Measurements from ENCODE around the gene RPUSD1.
A peak's percentile ranks its signal among the peaks of the same experiment; 100 is the strongest.

RPUSD1 gene

GRCh38 chr16:797686-798085, 9.5 kb upstream of the RPUSD1 start:
- DNase-seq, result no peak

- DNase-seq, result peak; percentile 66
Measured at GRCh38 chr16:797120-797420, 8.9 kb upstream of the RPUSD1 start.

- no peak for DNase-seq
Measured at GRCh38 chr16:796296-797119, 8.3 kb upstream of the RPUSD1 start.

GRCh38 chr16:795580-796229, 7.5 kb upstream of the RPUSD1 start:
- DNase-seq, result no peak

GRCh38 chr16:794853-795466, 6.8 kb upstream of the RPUSD1 start:
- no peak for DNase-seq

- no peak for DNase-seq
Measured at GRCh38 chr16:794091-794822, 6.1 kb upstream of the RPUSD1 start.

DNA sequence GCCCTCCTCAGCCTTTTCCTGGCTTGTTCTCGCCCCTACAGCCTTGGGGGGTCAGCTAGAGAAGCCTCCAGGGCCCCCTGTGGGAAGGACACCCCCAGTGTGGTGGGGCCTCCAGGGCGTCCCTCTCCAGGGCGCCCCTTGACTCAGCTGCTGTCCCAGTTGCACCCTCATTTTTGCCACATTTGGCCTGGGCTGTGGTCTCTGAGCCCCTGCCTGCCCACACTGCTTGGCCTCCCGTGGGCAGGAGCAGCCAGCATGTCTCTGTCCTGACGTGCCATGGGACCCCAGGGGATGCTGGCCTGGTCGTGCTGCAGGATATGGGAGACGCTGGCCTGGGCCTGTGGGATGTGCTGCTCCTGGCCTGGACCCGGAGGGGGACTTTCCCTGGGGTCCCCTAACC, 5.2 kb upstream of the RPUSD1 start:
- DNase-seq, result no peak

GRCh38 chr16:792221-792995, 4.2 kb upstream of the RPUSD1 start:
- DNase-seq, result no peak

DNA sequence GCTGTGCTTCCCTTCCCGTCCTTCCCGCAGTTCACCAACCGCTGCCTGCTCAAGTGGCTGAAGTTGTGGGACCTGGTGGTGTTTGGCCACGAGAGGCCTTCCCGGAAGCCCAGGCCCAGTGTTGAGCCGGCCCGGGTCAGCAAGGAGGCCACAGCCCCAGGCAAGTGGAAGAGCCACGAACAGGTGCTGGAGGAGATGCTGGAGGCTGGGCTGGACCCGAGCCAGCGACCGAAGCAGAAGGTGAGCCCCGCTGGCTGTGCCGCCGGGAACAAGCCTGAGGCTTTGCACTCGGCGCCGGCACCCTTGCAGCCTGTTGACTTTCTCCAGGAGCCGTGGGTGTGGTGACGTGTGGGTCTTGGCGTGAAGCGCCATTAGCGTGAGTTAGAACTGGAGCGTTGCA, 3.0 kb upstream of the RPUSD1 start:
- DNase-seq, result no peak

DNA sequence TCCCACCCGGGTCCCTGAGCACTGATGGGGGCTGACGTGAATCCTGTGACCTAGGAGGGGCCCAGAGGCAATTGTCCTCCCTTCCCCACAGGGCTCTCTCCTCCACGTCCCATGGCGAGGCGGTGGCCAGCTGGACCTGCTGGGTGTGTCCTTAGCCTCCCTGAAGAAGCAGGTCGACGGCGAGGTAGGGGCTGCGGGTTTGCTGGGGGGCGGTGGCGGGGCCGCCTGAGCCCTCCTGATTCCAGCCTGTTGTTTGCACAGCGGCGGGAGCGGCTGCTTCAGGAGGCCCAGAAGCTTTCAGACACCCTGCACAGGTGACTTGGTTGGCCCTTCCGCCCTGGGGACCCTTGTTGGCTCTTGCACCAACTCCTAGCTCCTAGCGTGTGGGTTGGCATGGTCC, 1.9 kb upstream of the RPUSD1 start:
- DNase-seq, result no peak

GRCh38 chr16:789191-789850, 1.1 kb upstream of the RPUSD1 start:
- no peak for DNase-seq

DNA sequence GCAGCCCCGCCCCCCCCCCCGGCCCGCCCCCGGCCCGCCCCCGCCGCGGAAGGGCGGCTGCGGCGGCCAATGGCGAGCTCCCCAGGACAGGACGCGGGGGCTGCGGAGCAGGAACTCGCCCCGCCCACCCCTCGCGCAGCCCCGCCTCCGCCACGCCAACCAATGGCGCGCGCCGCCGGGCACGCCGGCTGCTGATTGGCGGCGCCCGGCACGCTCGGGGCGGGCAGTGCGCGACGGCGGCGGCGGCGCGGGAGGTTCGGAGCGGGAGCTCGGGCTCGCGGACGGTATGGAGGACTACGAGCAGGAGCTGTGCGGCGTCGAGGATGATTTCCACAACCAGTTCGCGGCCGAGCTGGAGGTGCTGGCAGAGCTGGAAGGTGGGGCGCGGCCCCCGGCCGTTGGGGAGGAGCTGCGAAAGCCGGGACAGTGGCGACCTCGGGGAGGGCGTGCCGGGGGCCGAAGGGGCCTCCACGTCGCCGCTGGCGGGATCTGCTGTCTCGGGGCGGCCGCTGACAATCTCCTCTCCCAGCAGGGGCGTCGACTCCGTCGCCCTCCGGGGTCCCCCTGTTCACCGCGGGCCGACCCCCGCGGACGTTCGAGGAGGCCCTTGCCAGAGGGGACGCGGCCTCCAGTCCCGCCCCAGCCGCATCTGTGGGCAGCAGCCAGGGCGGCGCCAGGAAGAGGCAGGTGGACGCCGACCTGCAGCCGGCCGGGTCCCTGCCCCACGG, 382 bp upstream of the RPUSD1 start, which contains the start of gene CHTF18:
TSS of gene CHTF18 (plus strand) at position 222 of the 728 bp plus-strand sequence. CDS start at position 287, 65 bp downstream.
- peak; percentile 93 for DNase-seq

DNA sequence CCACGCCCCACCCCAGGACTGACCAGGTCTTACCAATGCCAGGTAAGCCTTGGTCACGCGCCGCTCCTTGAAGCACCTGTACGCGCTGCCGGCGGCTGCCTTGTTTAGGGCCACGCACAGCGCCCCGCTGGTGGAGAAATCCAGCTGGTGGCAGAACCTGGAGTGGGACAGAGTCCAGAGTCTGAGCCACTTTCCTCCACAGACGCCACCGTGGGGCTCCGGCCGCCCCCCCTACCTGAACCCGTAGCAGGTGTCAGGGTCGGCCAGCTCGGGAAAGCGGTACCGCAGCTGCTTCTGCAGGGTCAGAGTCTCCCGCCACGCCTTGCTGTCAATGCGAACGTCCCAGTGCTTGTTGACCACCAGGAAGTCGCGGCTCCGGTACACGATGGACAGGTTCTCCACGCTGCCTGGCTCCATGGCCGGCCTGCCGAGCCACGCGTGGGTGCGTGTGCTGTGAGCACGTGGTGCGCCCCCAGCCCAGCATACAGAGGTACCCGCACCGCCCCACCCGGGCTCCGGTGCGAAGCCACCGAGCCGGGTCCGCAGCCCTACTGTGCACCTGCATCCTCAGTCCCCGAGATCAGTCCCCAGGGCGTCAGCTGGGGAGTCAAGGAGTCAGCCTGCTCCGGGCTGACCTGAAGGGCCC, 737 bp downstream of the RPUSD1 start:
- no peak for DNase-seq

GRCh38 chr16:785563-786535, 2.3 kb downstream of the RPUSD1 start:
- peak; percentile 91 for DNase-seq

- DNase-seq, result no peak
Measured at GRCh38 chr16:784431-784830, 3.8 kb downstream of the RPUSD1 start.

DNA sequence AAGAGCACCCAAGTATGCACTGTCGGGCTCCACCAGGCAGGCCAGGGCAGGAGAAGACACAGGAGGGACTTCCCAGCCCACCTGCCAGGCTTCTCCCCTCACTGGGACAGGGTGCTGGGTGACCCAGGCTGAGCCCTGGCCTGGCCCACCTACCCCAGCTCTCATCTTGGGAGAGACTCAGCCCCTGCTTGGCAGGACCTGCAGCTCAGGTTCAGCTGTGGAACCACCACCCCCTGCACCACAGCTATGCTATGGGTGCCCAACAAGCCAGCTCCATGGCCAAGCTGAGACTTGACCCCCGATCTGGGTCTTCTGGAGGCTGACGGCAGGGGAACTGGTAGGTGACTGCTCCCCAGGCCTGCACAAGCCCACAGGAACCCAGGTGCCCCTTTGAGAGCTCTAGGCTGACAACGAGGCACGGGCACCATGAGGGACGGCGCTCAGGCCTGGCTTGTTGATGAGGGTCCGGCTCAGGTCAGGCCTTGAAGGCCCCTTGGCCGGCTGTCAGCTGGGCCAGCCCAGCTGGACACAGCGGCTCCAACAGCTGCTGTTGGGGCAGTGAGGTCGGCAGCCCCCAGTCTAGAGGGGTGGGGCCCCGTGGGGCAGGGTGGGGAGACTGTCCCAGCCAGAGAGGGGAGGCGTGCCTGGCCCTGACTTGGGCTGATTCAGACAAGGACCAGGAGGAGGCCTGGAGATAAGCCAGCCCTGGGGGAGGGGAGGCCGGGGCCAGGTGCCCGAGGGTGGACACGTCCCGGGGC, 4.6 kb downstream of the RPUSD1 start:
- no peak for DNase-seq

- DNase-seq, result no peak
Measured at GRCh38 chr16:782766-783403, 5.3 kb downstream of the RPUSD1 start.

- DNase-seq, result no peak
Measured at GRCh38 chr16:782258-782657, 5.9 kb downstream of the RPUSD1 start.

Measured in stimulated activated CD8-positive, alpha-beta memory T cell treated with anti-CD3 and anti-CD28 coated beads, Interleukin-4, amount 100 ng/mL, for 48 hours (primary cell).